Stimulated activated memory B cell treated with anti-CD40 and anti-IgM and Interleukin-4, amounts not matched to agents 10 μg/mL and 1 μg/mL and 100 μg/mL, for 72 hours (primary cell): ENCODE measurements around the gene RALGPS1.

ENCODE experiments used
- ATAC-seq: fragments of 150-1000 bp; cut with Tn5 transposase; 2 replicates; pipeline ENCODE4 v1.10.0; 2021
- H3K27ac Mint-ChIP-seq: one replicate; pipeline ENCODE4 v1.8.0; 2022; ENCODE audit warnings: mild to moderate bottlenecking, mixed read lengths
- H3K27me3 Mint-ChIP-seq: one replicate; pipeline ENCODE4 v1.8.0; 2022; ENCODE audit warnings: mixed read lengths
- H3K36me3 Mint-ChIP-seq: one replicate; pipeline ENCODE4 v1.8.0; 2022; ENCODE audit warnings: mixed read lengths
- H3K4me1 Mint-ChIP-seq: one replicate; pipeline ENCODE4 v1.8.0; 2022; ENCODE audit warnings: mixed read lengths
- H3K4me3 Mint-ChIP-seq: one replicate; pipeline ENCODE4 v1.8.0; 2022; ENCODE audit warnings: mild to moderate bottlenecking, moderate library complexity, mixed read lengths
- H3K9me3 Mint-ChIP-seq: one replicate; pipeline ENCODE4 v1.8.0; 2022; ENCODE audit warnings: mixed read lengths

RALGPS1 gene

GRCh38 chr9:127132921-127133647 is 218.5 kb downstream of the RALGPS1 start:
- H3K27me3 Mint-ChIP-seq = no peaks in the 10 kb centered on the region
- no peaks in the 10 kb centered on the region for H3K9me3 Mint-ChIP-seq
- no peak for ATAC-seq
- peaks cover 7% of the 10 kb centered on the region for H3K36me3 Mint-ChIP-seq
- no peak overlapping the region for H3K4me3 Mint-ChIP-seq
- H3K27ac Mint-ChIP-seq = no peak overlapping the region
- H3K4me1 Mint-ChIP-seq = no peaks in the 10 kb centered on the region

DNA sequence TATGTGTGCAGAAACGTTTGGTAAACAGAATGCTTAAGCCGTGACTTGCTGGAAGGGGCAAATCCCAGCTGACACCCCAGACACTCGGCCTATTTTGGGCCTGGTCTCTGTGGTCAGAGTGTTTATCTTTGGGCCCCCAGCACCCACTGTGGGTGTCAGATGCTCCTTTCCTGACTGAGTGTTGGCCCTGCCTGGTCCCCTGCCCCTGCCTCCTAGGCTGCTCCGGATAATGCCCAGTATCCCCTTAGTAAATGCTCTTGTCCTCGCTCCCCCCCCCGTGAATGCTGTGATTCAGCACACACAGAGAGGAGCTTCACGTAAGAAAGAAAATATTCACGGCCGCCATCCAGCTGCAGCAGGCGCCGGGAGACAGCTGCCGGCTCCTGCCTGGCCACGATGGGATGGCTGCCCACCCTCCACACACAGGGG is 219.2 kb downstream of the RALGPS1 start:
- no peaks in the 10 kb centered on the region for H3K9me3 Mint-ChIP-seq
- peaks cover 7% of the 10 kb centered on the region for H3K36me3 Mint-ChIP-seq
- no peaks in the 10 kb centered on the region for H3K27me3 Mint-ChIP-seq
- ATAC-seq = no peak
- H3K27ac Mint-ChIP-seq = no peak overlapping the region
- H3K4me3 Mint-ChIP-seq = no peak overlapping the region
- no peaks in the 10 kb centered on the region for H3K4me1 Mint-ChIP-seq

DNA sequence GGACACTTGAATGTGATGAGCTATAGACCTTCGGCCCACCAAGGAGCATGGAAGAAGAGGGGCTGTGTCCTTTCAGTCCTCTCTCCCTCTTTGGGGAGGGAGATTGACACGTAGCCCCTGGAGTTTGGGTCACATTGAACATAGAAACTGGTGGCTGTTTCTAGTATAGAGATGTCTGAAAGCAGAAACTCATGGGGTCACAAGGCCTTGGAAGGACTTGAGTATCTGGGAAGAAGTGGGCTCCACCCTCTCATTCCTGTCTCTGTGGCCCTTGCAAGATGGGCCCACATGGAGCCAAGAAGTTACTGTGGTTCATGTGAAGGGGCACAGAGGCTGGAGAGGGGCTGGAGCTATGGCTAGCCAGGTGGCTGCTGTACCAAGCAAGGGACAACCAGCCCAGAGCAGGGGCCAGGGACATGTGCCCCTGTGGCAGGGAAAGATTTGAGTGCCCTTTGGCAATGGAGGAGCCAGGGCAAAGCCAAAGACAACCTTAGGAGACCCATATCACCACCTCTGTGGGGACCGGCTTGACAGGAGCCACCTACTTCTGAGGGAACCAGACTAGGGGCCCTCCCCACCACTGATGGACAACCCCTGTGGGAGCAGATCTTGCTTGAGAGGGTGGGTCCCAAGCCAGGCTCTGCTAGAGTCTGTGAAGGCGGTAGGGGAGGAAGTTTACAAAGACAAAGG is 220.6 kb downstream of the RALGPS1 start:
- no peak for ATAC-seq
- no peaks in the 10 kb centered on the region for H3K27me3 Mint-ChIP-seq
- H3K27ac Mint-ChIP-seq = no peak overlapping the region
- H3K36me3 Mint-ChIP-seq = peaks cover 7% of the 10 kb centered on the region
- H3K9me3 Mint-ChIP-seq = no peaks in the 10 kb centered on the region
- H3K4me1 Mint-ChIP-seq = no peaks in the 10 kb centered on the region
- H3K4me3 Mint-ChIP-seq = no peak overlapping the region

- H3K9me3 Mint-ChIP-seq = no peaks in the 10 kb centered on the region
- H3K4me1 Mint-ChIP-seq = no peaks in the 10 kb centered on the region
- no peak overlapping the region for H3K4me3 Mint-ChIP-seq
- peaks cover 7% of the 10 kb centered on the region for H3K36me3 Mint-ChIP-seq
- H3K27ac Mint-ChIP-seq = no peak overlapping the region
- no peaks in the 10 kb centered on the region for H3K27me3 Mint-ChIP-seq
- ATAC-seq = no peak
Observed at GRCh38 chr9:127136081-127136879, 221.7 kb downstream of the RALGPS1 start.

DNA sequence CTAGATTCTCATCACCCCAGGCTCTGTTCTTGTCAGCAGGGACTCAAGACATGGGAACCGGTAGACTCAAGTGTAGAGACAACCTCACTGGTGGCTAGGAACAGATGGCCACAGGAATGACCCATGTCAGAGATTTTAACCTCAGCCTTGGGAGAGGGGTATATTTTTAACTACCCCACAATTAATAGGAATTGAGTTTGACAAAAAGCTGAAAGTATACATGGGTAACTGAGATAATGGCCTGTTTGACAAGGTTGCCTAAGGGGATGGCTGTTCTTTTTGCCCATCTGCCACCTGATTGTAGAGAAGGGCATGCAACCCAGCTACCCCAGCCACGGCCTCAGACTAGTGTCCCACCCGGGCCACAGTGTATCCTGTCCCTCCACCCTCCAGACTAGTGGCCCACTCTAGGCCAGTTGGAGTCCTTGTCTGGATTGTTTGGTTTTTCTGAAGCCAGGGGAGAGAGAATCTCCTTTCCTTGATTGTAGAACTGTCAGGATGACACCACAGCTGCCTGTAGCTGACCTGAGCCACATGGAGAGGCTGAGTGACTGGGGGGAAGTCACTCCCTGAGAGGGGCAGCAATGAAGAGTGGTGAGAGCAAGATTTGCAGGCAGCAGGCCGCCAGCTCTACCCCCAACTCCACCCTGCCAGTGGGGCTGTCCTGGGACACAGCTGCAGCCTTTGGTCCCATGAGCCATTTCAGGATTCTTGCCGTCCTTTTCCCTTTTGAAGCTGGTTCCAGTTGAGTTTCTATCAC is 222.5 kb downstream of the RALGPS1 start:
- Mint-ChIP-seq H3K36me3 (peaks cover 7% of the 10 kb centered on the region), H3K27ac (no peak overlapping the region), H3K4me3 (no peak overlapping the region), H3K27me3 (no peaks in the 10 kb centered on the region), H3K4me1 (no peaks in the 10 kb centered on the region), H3K9me3 (no peaks in the 10 kb centered on the region)
- ATAC-seq = no peak

GRCh38 chr9:127137640-127138360 is 223.2 kb downstream of the RALGPS1 start:
- H3K9me3 Mint-ChIP-seq = no peaks in the 10 kb centered on the region
- H3K27me3 Mint-ChIP-seq = no peaks in the 10 kb centered on the region
- H3K4me1 Mint-ChIP-seq = no peaks in the 10 kb centered on the region
- H3K36me3 Mint-ChIP-seq = peaks cover 7% of the 10 kb centered on the region
- ATAC-seq = no peak
- H3K4me3 Mint-ChIP-seq = no peak overlapping the region
- H3K27ac Mint-ChIP-seq = no peak overlapping the region

DNA sequence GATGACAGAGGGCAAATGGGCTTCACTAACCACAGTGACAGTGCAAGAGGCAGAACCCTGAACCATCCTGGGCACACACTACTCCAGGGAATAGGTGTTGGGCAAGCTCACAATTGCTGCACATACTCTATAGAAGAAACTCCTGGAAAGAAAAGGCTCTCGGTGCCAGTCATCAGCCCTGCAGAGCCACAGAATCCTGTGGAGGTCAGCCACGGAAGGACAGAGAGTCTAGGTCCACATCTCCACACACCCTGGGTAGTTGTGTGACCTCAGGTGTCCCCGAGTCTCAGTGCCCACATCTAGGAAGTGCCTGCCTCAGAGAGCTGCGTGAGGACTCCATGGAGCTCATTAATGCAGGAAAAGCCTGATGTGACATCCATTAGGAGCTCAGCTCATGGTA is 223.9 kb downstream of the RALGPS1 start:
- Mint-ChIP-seq H3K4me3 (no peak overlapping the region), H3K36me3 (peaks cover 7% of the 10 kb centered on the region), H3K4me1 (no peaks in the 10 kb centered on the region), H3K9me3 (no peaks in the 10 kb centered on the region), H3K27me3 (no peaks in the 10 kb centered on the region), H3K27ac (no peak overlapping the region)
- no peak for ATAC-seq

GRCh38 chr9:127139071-127139731 is 224.6 kb downstream of the RALGPS1 start:
- no peak overlapping the region for H3K4me3 Mint-ChIP-seq

DNA sequence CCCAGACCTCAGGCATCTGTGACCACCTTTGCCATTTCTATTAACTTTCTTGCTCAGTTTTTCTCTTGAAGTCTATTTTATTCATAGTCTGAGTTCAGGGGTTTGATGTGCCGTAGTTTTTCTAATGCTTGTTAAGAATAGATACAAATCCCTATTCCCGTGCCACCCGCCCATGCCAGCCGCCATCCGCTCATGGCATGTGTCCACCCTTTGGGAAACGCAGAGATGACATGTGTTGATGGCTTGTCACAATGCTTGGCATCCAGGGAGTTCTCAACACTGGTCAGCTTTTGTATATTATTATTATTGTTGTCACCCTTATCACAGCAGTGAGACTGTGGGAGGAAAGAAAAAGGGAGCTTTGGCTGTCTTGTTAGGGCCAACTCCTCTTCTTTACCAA is 225.2 kb downstream of the RALGPS1 start:
- H3K27me3 Mint-ChIP-seq = no peaks in the 10 kb centered on the region
- no peak for ATAC-seq
- H3K4me3 Mint-ChIP-seq = no peak overlapping the region
- H3K27ac Mint-ChIP-seq = no peak overlapping the region
- no peaks in the 10 kb centered on the region for H3K36me3 Mint-ChIP-seq
- H3K4me1 Mint-ChIP-seq = no peaks in the 10 kb centered on the region
- H3K9me3 Mint-ChIP-seq = no peaks in the 10 kb centered on the region

More at GRCh38 chr9:127139071-127139731, 224.6 kb downstream of the RALGPS1 start:
- Mint-ChIP-seq H3K4me1 (no peaks in the 10 kb centered on the region), H3K27ac (no peak overlapping the region), H3K36me3 (peaks cover 2% of the 10 kb centered on the region), H3K27me3 (no peaks in the 10 kb centered on the region), H3K9me3 (no peaks in the 10 kb centered on the region)
- ATAC-seq = no peak

- Mint-ChIP-seq H3K4me3 (no peak overlapping the region), H3K4me1 (no peaks in the 10 kb centered on the region), H3K9me3 (no peaks in the 10 kb centered on the region), H3K27ac (no peak overlapping the region), H3K36me3 (no peaks in the 10 kb centered on the region), H3K27me3 (no peaks in the 10 kb centered on the region)
- ATAC-seq = no peak
Observed at GRCh38 chr9:127140181-127140580, 225.6 kb downstream of the RALGPS1 start.

DNA sequence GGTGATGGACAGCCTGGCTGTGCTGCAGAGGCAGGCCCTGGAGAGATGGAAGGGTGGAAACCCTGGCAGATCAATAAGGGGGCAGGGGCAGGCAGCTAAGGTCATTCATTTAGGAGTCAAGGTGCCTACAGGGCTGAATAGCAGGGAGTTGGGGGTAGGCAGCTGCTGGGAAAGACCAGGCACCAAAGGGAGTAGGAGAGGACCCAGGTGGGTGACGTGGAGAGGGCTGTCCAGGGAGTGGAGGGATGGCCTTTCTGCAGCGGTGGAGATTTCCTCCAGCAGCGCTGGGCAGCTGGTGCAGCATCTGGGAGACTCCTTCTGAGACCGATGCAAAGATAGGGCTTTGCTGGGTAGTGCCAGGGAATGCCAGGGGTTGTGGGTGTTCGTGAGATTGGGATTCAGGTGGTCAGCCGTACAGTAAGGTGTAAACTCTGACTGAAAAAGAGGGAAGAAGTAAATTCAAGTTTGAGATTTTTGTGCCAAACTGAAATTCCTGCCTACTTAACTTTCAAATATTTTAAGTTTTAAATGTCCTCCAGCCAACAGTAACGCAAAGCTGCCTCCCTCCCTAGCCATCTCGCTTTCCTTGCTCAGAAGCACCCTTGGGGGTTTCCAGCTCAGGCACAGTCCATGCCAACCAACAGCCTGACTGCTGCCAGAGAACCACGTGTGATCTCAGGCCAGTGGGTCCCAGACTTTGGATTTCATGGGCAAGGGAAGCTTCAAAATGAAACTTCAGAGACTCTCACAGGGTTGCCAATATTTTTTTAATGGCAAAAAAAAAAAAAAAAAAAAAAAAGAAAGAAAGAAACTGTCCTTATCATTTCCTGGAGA is 226.5 kb downstream of the RALGPS1 start:
- no peak for ATAC-seq
- Mint-ChIP-seq H3K9me3 (peaks cover under 1% of the 10 kb centered on the region), H3K4me1 (no peaks in the 10 kb centered on the region), H3K4me3 (no peak overlapping the region), H3K27ac (no peak overlapping the region), H3K36me3 (peaks cover under 1% of the 10 kb centered on the region), H3K27me3 (no peaks in the 10 kb centered on the region)

- Mint-ChIP-seq H3K4me1 (no peaks in the 10 kb centered on the region), H3K36me3 (peaks cover 8% of the 10 kb centered on the region), H3K27me3 (no peaks in the 10 kb centered on the region), H3K9me3 (peaks cover 3% of the 10 kb centered on the region), H3K27ac (no peak overlapping the region), H3K4me3 (no peak overlapping the region)
- ATAC-seq = no peak
Observed at GRCh38 chr9:127142291-127142690, 227.7 kb downstream of the RALGPS1 start.

GRCh38 chr9:127142931-127143464 is 228.4 kb downstream of the RALGPS1 start:
- ATAC-seq = no peak

More at GRCh38 chr9:127142931-127143464, 228.4 kb downstream of the RALGPS1 start:
- Mint-ChIP-seq H3K4me1 (no peaks in the 10 kb centered on the region), H3K36me3 (peaks cover 9% of the 10 kb centered on the region), H3K27ac (no peak overlapping the region), H3K27me3 (no peaks in the 10 kb centered on the region), H3K4me3 (no peak overlapping the region), H3K9me3 (peaks cover 3% of the 10 kb centered on the region)
